Measurements from ENCODE around the gene DNALI1.
"Not testable (repeated sequence)": the region's sequence is repeated elsewhere in the genome, so short reads cannot be mapped to it uniquely, and the experiment has no call there.

DNALI1 gene

DNA sequence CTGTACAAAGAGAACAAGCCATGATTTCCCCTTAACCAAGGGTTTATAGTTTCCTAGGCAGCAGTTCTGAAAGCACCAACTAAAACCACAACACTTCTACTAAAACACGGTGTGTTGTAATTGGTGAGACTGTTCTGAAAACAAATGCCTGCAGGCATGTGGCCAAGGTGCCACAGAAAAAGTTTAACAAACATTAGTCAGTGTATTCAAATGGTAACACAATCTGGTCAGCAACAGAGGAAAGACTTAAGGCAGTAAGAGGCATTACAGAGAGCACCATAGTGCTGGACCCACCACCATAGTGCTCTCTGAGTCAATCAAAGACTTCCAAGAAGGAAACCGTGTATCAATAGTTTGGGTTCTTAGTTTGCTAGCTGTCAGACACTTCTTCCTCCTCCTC is 19.4 kb upstream of the DNALI1 start:
- H3K27ac ChIP-seq (ENCODE audit: low read length) = no peak overlapping the region
- ATAC-seq (ENCODE audit: insufficient read depth, low read depth) (no peak), DNase-seq (no peak)
- TF ChIP-seq CTCF (IDR thresholded peaks at IDR 0.05; ENCODE audit: borderline replicate concordance, extremely low read depth, low read length, poor library complexity, severe bottlenecking) (no peak), EZH2 (IDR thresholded peaks at IDR 0.05; ENCODE audit: borderline replicate concordance, low read depth, low read length, severe bottlenecking) (no peak)
- peaks cover 53% of the 10 kb centered on the region for H3K36me3 ChIP-seq (ENCODE audit: insufficient read depth, low read length)
- H3K4me1 ChIP-seq (ENCODE audit: insufficient read depth, low read length) = no peaks in the 10 kb centered on the region
- no peak overlapping the region for H3K9ac ChIP-seq (ENCODE audit: low read depth, low read length)
- H3K27me3 ChIP-seq (ENCODE audit: insufficient read depth, low read length, poor library complexity) = no peaks in the 10 kb centered on the region
- H3K9me3 ChIP-seq (ENCODE audit: insufficient read depth, low read length, severe bottlenecking) = no peaks in the 10 kb centered on the region
- no peak overlapping the region for H3K4me2 ChIP-seq (ENCODE audit: insufficient read depth, low read length)
- no peaks in the 10 kb centered on the region for H4K20me1 ChIP-seq (ENCODE audit: insufficient read depth, low read length)
- no peak overlapping the region for H3K4me3 ChIP-seq (ENCODE audit: low read depth in 1 of 2, low read length in 2 of 2)
- 0 out of 2 replicates have a peak, but pooled peaks cover 4% of the 10 kb centered on the region for H3K79me2 ChIP-seq (ENCODE audit: insufficient read depth, low read length)
- H2AFZ ChIP-seq (ENCODE audit: low read depth, low read length) = no peak overlapping the region

GRCh38 chr1:37539154-37539553 is 17.6 kb upstream of the DNALI1 start:
- not testable (repeated sequence) for H3K27me3 ChIP-seq (ENCODE audit: insufficient read depth, low read length, poor library complexity); ATAC-seq (ENCODE audit: insufficient read depth, low read depth); H3K79me2 ChIP-seq (ENCODE audit: insufficient read depth, low read length); H3K4me2 ChIP-seq (ENCODE audit: insufficient read depth, low read length); H3K27ac ChIP-seq (ENCODE audit: low read length); H3K9ac ChIP-seq (ENCODE audit: low read depth, low read length); H4K20me1 ChIP-seq (ENCODE audit: insufficient read depth, low read length); DNase-seq; H3K9me3 ChIP-seq (ENCODE audit: insufficient read depth, low read length, severe bottlenecking); H2AFZ ChIP-seq (ENCODE audit: low read depth, low read length); H3K4me1 ChIP-seq (ENCODE audit: insufficient read depth, low read length); H3K4me3 ChIP-seq (ENCODE audit: low read depth in 1 of 2, low read length in 2 of 2)
- H3K36me3 ChIP-seq (ENCODE audit: insufficient read depth, low read length) = peaks cover 61% of the 10 kb centered on the region

DNA sequence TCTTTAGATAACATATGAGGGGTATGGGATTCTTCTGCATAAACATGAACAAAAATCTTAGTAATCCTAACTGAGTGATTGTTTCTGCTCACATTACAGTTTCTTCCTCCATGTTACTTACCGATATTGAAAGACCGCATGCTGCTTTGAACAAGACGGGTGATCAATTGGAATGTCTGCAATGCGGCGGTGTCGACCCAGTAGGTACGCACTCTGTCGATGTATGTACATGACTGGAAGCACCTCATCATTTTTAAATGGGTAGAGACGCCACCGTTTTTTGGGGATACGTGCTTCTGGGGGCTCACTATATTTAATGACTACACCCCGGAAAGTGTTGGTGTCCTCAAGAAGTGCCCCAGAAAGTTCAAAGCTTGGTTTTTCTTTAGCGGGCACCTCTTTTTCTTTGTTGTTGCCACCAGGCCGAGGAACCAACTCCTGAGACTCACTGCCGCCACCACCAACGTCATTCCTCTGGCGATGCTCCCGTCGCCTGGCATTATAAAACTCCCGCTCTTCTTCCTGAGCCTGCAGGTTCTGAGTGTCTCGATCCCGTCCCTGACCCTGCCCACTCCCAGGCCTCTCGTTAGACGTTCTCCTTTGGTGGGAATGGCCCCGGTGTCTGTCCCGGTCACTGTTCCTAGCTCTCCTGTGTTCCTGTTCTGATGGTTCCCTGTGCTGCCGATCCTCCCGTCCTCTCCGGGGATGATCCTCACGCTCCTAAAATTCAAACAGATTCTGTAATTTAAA is 16.5 kb upstream of the DNALI1 start:
- H3K36me3 ChIP-seq (ENCODE audit: insufficient read depth, low read length) = peaks cover 71% of the 10 kb centered on the region

More for the DNA sequence above, 16.5 kb upstream of the DNALI1 start:
- H3K4me1 ChIP-seq (ENCODE audit: insufficient read depth, low read length) = no peaks in the 10 kb centered on the region
- DNase-seq = no peak
- TF ChIP-seq CTCF (IDR thresholded peaks at IDR 0.05; ENCODE audit: borderline replicate concordance, extremely low read depth, low read length, poor library complexity, severe bottlenecking) (no peak), EZH2 (IDR thresholded peaks at IDR 0.05; ENCODE audit: borderline replicate concordance, low read depth, low read length, severe bottlenecking) (no peak)
- no peaks in the 10 kb centered on the region for H3K27me3 ChIP-seq (ENCODE audit: insufficient read depth, low read length, poor library complexity)
- H3K4me2 ChIP-seq (ENCODE audit: insufficient read depth, low read length) = no peak overlapping the region
- 0 out of 2 replicates have a peak, but pooled peaks cover 3% of the 10 kb centered on the region for H4K20me1 ChIP-seq (ENCODE audit: insufficient read depth, low read length)
- H3K4me3 ChIP-seq (ENCODE audit: low read depth in 1 of 2, low read length in 2 of 2) = no peak overlapping the region
- H3K79me2 ChIP-seq (ENCODE audit: insufficient read depth, low read length) = 0 out of 2 replicates have a peak, but pooled peaks cover 4% of the 10 kb centered on the region
- no peak for ATAC-seq (ENCODE audit: insufficient read depth, low read depth)
- H3K9ac ChIP-seq (ENCODE audit: low read depth, low read length) = no peak overlapping the region
- H2AFZ ChIP-seq (ENCODE audit: low read depth, low read length) = no peak overlapping the region
- no peak overlapping the region for H3K27ac ChIP-seq (ENCODE audit: low read length)
- H3K9me3 ChIP-seq (ENCODE audit: insufficient read depth, low read length, severe bottlenecking) = no peaks in the 10 kb centered on the region
